SK-N-SH (cell line): ENCODE data around the gene CHRM1. TPM values are rescaled to one million over a fixed set of nuclear protein-coding genes. Genes with fewer than 3 reads are reported as not detected.

Experiments
- CTCF ChIA-PET: fragments of 300-600, 350-600 bp; formaldehyde crosslinking; extraction: SDS; loops from one replicate; lab custom pipeline; 2021; lab: Yijun Ruan, JAX
- POLR2A ChIA-PET: fragments of 350-600 bp; sonication (Branson Sonifier 250); formaldehyde crosslinking; extraction: SDS; loops from one replicate; lab custom pipeline; 2020; ENCODE audit warnings: antibody characterized with exemption, inconsistent platforms; lab: Yijun Ruan, JAX
- DNase-seq: peaks from one replicate; pipeline ENCODE4 v3.0.0; 2012
- H2AFZ ChIP-seq: fragments of 200-600 bp; sonication (generic); 2 replicates; pipeline ENCODE4 v1.8.1; 2016; ENCODE audit warnings: antibody characterized with exemption, mild to moderate bottlenecking, low read depth
- H3F3A ChIP-seq: fragments of 200-600 bp; sonication (generic); replicated peaks from 2 replicates; pipeline ENCODE3; 2016; ENCODE audit warnings: antibody characterized with exemption, mild to moderate bottlenecking; ENCODE audit not compliant: insufficient read depth
- H3K27ac ChIP-seq, 2 experiments: fragments of 200-500 bp in 1 of 2; fragments of 200-600 bp in 1 of 2; sonication (Bioruptor generic) in 1 of 2; sonication (generic), shearing (Covaris generic) in 1 of 2; 2 replicates each; pipeline versions ENCODE4 v1.5.1 to v1.6.1; 2014 to 2016; ENCODE audit warnings: low read depth in 2 of 2, inconsistent platforms in 1 of 2, low read length in 1 of 2, mild to moderate bottlenecking in 1 of 2, mixed read lengths in 1 of 2
- H3K27me3 ChIP-seq: fragments of 200-600 bp; sonication (generic), shearing (Covaris generic); 2 replicates; pipeline ENCODE4 v1.6.1; 2016; ENCODE audit warnings: mixed run types; ENCODE audit not compliant: insufficient read depth
- H3K36me3 ChIP-seq, 2 experiments: fragments of 200-500 bp in 1 of 2; fragments of 200-600 bp in 1 of 2; sonication (Bioruptor generic) in 1 of 2; sonication (generic) in 1 of 2; replicated peaks in 1 of 2; 2 replicates each; pipeline versions ENCODE3 to v1.5.1; 2014 to 2016; ENCODE audit warnings: low read length in 1 of 2, mild to moderate bottlenecking in 1 of 2; ENCODE audit not compliant: insufficient read depth in 2 of 2, control insufficient read depth in 1 of 2
- H3K4me1 ChIP-seq, 2 experiments: fragments of 200-500 bp in 1 of 2; fragments of 200-600 bp in 1 of 2; sonication (Bioruptor generic) in 1 of 2; sonication (generic), shearing (Covaris generic) in 1 of 2; 2 replicates each; pipeline versions ENCODE4 v1.5.1 to v1.6.1; 2014 to 2016; ENCODE audit warnings: low read depth in 1 of 2, low read length in 1 of 2, mixed run types in 1 of 2; ENCODE audit not compliant: insufficient read depth in 2 of 2, control insufficient read depth in 1 of 2
- H3K4me2 ChIP-seq: fragments of 200-600 bp; sonication (generic), shearing (Covaris generic); 2 replicates; pipeline ENCODE4 v1.6.1; 2017; ENCODE audit warnings: mixed run types
- H3K4me3 ChIP-seq, 2 experiments: fragments of 200-500 bp in 1 of 2; fragments of 200-600 bp in 1 of 2; sonication (Bioruptor generic) in 1 of 2; sonication (generic), shearing (Covaris generic) in 1 of 2; 2 replicates each; pipeline versions ENCODE4 v1.5.1 to v1.8.1; 2014 to 2016; ENCODE audit warnings: low read depth in 2 of 2, inconsistent platforms in 1 of 2, low read length in 1 of 2, mild to moderate bottlenecking in 1 of 2, mixed read lengths in 1 of 2, moderate library complexity in 1 of 2
- H3K79me2 ChIP-seq: fragments of 200-600 bp; sonication (generic); 2 replicates; pipeline ENCODE4 v1.8.1; 2017; ENCODE audit warnings: mild to moderate bottlenecking; ENCODE audit not compliant: insufficient read depth
- H3K9ac ChIP-seq: fragments of 200-600 bp; sonication (generic); 2 replicates; pipeline ENCODE4 v1.6.1; 2017; ENCODE audit warnings: mixed run types
- H3K9me2 ChIP-seq: fragments of 200-600 bp; sonication (generic); 2 replicates; pipeline ENCODE4 v1.6.1; 2017; ENCODE audit warnings: mixed run types
- H3K9me3 ChIP-seq: fragments of 200-600 bp; sonication (generic); 2 replicates; pipeline ENCODE4 v1.6.1; 2017; ENCODE audit warnings: mixed run types, mild to moderate bottlenecking, moderate library complexity
- H4K20me1 ChIP-seq: fragments of 200-600 bp; sonication (generic); 2 replicates; pipeline ENCODE4 v1.6.1; 2017; ENCODE audit warnings: mild to moderate bottlenecking, mixed run types; ENCODE audit not compliant: insufficient read depth
- CHD2 ChIP-seq: fragments of 150-350 bp; IDR thresholded peaks from 2 replicates; pipeline ENCODE4 v1.6.1; 2018; ENCODE audit warnings: low read length; ENCODE audit not compliant: partially characterized antibody
- CTCF ChIP-seq: fragments of 200-600 bp; sonication (generic); IDR thresholded peaks from 2 replicates; pipeline ENCODE4 v1.6.1; 2017; ENCODE audit warnings: antibody characterized with exemption, mild to moderate bottlenecking, moderate library complexity
- ELF1 ChIP-seq: IDR thresholded peaks from 2 replicates; pipeline ENCODE4 v1.4.0; 2012
- GATA2 ChIP-seq: sonication (generic); formaldehyde crosslinking; IDR thresholded peaks from 2 replicates; pipeline ENCODE4 v1.5.0; 2020; ENCODE audit warnings: mild to moderate bottlenecking, missing genetic modification reagents
- MEF2A ChIP-seq: IDR thresholded peaks from 2 replicates; pipeline ENCODE4 v1.4.0; 2012; ENCODE audit warnings: low read depth, borderline replicate concordance
- NFIC ChIP-seq: IDR thresholded peaks from 2 replicates; pipeline ENCODE4 v1.4.0; 2012; ENCODE audit warnings: borderline replicate concordance
- PBX3 ChIP-seq: IDR thresholded peaks from 2 replicates; pipeline ENCODE4; 2012
- RAD21 ChIP-seq: IDR thresholded peaks from 2 replicates; pipeline ENCODE4 v1.6.1; 2012; ENCODE audit warnings: mild to moderate bottlenecking, low read length
- RCOR1 ChIP-seq: fragments of 150-350 bp; IDR thresholded peaks from 2 replicates; pipeline ENCODE4 v1.6.1; 2017; ENCODE audit warnings: antibody characterized with exemption, low read length
- SMC3 ChIP-seq: IDR thresholded peaks from 2 replicates; pipeline ENCODE4 v1.6.1; 2012; ENCODE audit warnings: low read depth, low read length, improper control_type of control experiment
- TAF1 ChIP-seq: IDR thresholded peaks from 2 replicates; pipeline ENCODE4 v1.6.1; 2012; ENCODE audit warnings: low read depth, mild to moderate bottlenecking, low read length, moderate library complexity, borderline replicate concordance
- USF2 ChIP-seq: fragments of 150-350 bp; IDR thresholded peaks from 2 replicates; pipeline ENCODE4 v1.6.1; 2017; ENCODE audit warnings: antibody characterized with exemption, low read length, low read depth, borderline replicate concordance
- ZBTB33 ChIP-seq: IDR thresholded peaks from 2 replicates; pipeline ENCODE4 v1.4.0; 2012; ENCODE audit warnings: low read depth, borderline replicate concordance
- WGBS: methylation state at CpG from one replicate; pipeline ENCODE4 v1.1.6; 2017; ENCODE audit warnings: low lambda C conversion rate; 5-methylcytosine and 5-hydroxymethylcytosine counted together
- polyA plus RNA-seq, 3 experiments: library from polyadenylated mRNA; depleted of rRNA; stranded (reverse); fragments of >200 nt; gene quantifications; 2 replicates each; pipeline ENCODE4 v1.2.3, GENCODE V29; 2012

CHRM1 gene
- polyA plus RNA-seq, 1 of the 3 experiments (the other 2 are of a cell fraction) = not detected

- Histone ChIP-seq H3K79me2 (no peaks in the 10 kb centered on the region), H3K27ac (no peak overlapping the region), H3K36me3 (no peaks in the 10 kb centered on the region), H3K9ac (no peak overlapping the region), H3K4me2 (no peak overlapping the region), H3K4me3 (no peak overlapping the region), H2AFZ (no peak overlapping the region), H4K20me1 (no peaks in the 10 kb centered on the region), H3K9me2 (no peaks in the 10 kb centered on the region), H3K9me3 (no peaks in the 10 kb centered on the region), H3K4me1 (peaks cover 0 to 39% of the 10 kb centered on the region in 2 experiments; a peak in 1 of 4 replicates), H3K27me3 (no peaks in the 10 kb centered on the region), H3F3A (peaks cover 4% of the 10 kb centered on the region)
- POLR2A ChIA-PET = no interaction called here
- CTCF ChIA-PET = interaction anchor here (0.5 to 27.5 kb wide), 18 partner anchors 10 to 305 kb away, joined by 3 to 751 read pairs (median 4); partner anchors contain the start of genes CHRM1 and SLC3A2
- TF ChIP-seq PBX3 (no peak), ELF1 (no peak), USF2 (no peak), MEF2A (no peak), ZBTB33 (no peak), NFIC (no peak)
- DNase-seq = no peak
- 60% methylated on average over 3 of the region's 9 CpGs for WGBS
These were observed 12.6 kb downstream of the CHRM1 start for GRCh38 chr11:62908468-62909072.

- Histone ChIP-seq H4K20me1 (no peaks in the 10 kb centered on the region), H3K4me2 (peak overlapping the region; percentile 60), H3K27me3 (no peaks in the 10 kb centered on the region), H3K36me3 (no peaks in the 10 kb centered on the region), H3K9me3 (no peaks in the 10 kb centered on the region), H2AFZ (peak overlapping the region; percentile 73; the same call in 1 of the 2 replicates), H3K9ac (no peak overlapping the region), H3K27ac (no peak overlapping the region), H3K4me1 (peaks cover 0 to 24% of the 10 kb centered on the region in 2 experiments; a peak in 1 of 4 replicates), H3K9me2 (no peaks in the 10 kb centered on the region), H3K4me3 (peak overlapping the region in 1 of 2 experiments; percentile 42; a peak in 2 of 4 replicates), H3F3A (peaks cover 4% of the 10 kb centered on the region), H3K79me2 (no peaks in the 10 kb centered on the region)
- TF ChIP-seq TAF1 (no peak), RCOR1 (0 out of 2 replicates have a peak, but pooled peaks have one; percentile 22), CHD2 (peak; percentile 10), GATA2 (CRISPR knock-in tag) (no peak), SMC3 (peak; percentile 95), RAD21 (peak; percentile 99), CTCF (peak; percentile 98)
- ChIA-PET CTCF (interaction anchor here (0.6 to 27.5 kb wide), 48 partner anchors 10 to 733 kb away, joined by 3 to 751 read pairs (median 7); partner anchors contain the start of genes CHRM1, LBHD1, SLC22A8 and SLC3A2), POLR2A (interaction anchor here (0.6 to 1.4 kb wide), 3 partner anchors 65 to 116 kb away, joined by 3 to 5 read pairs (median 4); no protein-coding TSS in a partner anchor)
- 16% methylated on average over 14 of the region's 14 CpGs for WGBS
- peak; percentile 85 for DNase-seq
These were observed 15.1 kb downstream of the CHRM1 start for GRCh38 chr11:62905927-62906531.
